ENCODE data around the gene MDFI. TPM values are rescaled to one million over a fixed set of nuclear protein-coding genes. Genes with fewer than 3 reads are reported as not detected.

Gene MDFI
- total RNA-seq, 1 experiment from 2014 or later, result 96.4 TPM

- Histone ChIP-seq H3K36me3 (ENCODE audit: low read depth, low read length) (no peaks in the 10 kb centered on the region), H3K79me2 (ENCODE audit: low read length) (no peaks in the 10 kb centered on the region), H4K20me1 (ENCODE audit: low read length) (no peaks in the 10 kb centered on the region), H3K9ac (ENCODE audit: low read length) (no peak overlapping the region), H3K27me3 (ENCODE audit: low read length) (no peaks in the 10 kb centered on the region), H3K4me2 (ENCODE audit: low read length) (no peak overlapping the region), H3K27ac (ENCODE audit: low read length) (no peak overlapping the region), H3K9me2 (replicated peaks; ENCODE audit: low read length) (no peaks in the 10 kb centered on the region), H2AFZ (ENCODE audit: low read length) (no peak overlapping the region), H3K4me3 (ENCODE audit: low read length) (no peak overlapping the region), H3F3A (ENCODE audit: low read length, unreplicated experiment) (no peaks in the 10 kb centered on the region), H3K9me3 (ENCODE audit: low read length) (no peaks in the 10 kb centered on the region), H3K4me1 (ENCODE audit: insufficient read depth, low read length) (no peaks in the 10 kb centered on the region)
- no peak for DNase-seq
- ChIA-PET POLR2A (ENCODE audit: unreplicated experiment) (no interaction called here), CTCF (no interaction called here)
- no TSS peak for BruUV-seq (replicated peaks)
- ATAC-seq, result no peak
- no peak for TF ChIP-seq EZH2phosphoT487 (IDR thresholded peaks at IDR 0.05; ENCODE audit: borderline replicate concordance, low read length)
- TF ChIP-seq, protein P1, sequence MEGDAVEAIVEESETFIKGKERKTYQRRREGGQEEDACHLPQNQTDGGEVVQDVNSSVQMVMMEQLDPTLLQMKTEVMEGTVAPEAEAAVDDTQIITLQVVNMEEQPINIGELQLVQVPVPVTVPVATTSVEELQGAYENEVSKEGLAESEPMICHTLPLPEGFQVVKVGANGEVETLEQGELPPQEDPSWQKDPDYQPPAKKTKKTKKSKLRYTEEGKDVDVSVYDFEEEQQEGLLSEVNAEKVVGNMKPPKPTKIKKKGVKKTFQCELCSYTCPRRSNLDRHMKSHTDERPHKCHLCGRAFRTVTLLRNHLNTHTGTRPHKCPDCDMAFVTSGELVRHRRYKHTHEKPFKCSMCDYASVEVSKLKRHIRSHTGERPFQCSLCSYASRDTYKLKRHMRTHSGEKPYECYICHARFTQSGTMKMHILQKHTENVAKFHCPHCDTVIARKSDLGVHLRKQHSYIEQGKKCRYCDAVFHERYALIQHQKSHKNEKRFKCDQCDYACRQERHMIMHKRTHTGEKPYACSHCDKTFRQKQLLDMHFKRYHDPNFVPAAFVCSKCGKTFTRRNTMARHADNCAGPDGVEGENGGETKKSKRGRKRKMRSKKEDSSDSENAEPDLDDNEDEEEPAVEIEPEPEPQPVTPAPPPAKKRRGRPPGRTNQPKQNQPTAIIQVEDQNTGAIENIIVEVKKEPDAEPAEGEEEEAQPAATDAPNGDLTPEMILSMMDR (conservative IDR thresholded peaks at IDR 0.05; ENCODE audit: low read depth, low read length), result no peak
- intact Hi-C loops (cut with micrococcal nuclease), result no loop called here
Measured at GRCh38 chr6:41621367-41621766, 16.9 kb upstream of the MDFI start.

DNA sequence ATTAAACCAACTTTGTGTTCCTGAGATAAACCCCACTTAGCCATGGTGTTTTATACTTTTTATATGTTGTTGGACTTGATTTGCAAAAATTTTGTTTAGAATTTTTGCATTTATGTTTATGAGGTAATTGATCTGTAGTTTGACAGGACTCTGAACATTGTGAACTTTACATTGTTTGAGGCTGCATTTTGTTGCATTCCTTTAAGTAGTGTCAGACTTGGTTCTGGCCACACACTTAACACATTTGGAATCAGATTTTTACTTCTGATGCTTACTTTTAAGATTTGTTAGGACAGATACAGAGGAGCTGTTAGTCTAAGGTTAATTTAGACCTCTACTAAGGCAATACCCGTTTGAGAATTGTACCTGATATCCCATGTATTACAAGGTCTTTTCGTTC lies 16.5 kb upstream of the MDFI start:
- H3K27ac ChIP-seq (ENCODE audit: low read length), result no peak overlapping the region
- no peak for ATAC-seq
- ChIA-PET CTCF (no interaction called here), POLR2A (ENCODE audit: unreplicated experiment) (no interaction called here)
- H4K20me1 ChIP-seq (ENCODE audit: low read length), result no peaks in the 10 kb centered on the region
- no peaks in the 10 kb centered on the region for H3K4me1 ChIP-seq (ENCODE audit: insufficient read depth, low read length)
- DNase-seq, result no peak
- H3K9ac ChIP-seq (ENCODE audit: low read length), result no peak overlapping the region
- H3K79me2 ChIP-seq (ENCODE audit: low read length), result no peaks in the 10 kb centered on the region
- no peaks in the 10 kb centered on the region for H3K27me3 ChIP-seq (ENCODE audit: low read length)
- H2AFZ ChIP-seq (ENCODE audit: low read length), result no peak overlapping the region
- H3K9me3 ChIP-seq (ENCODE audit: low read length), result no peaks in the 10 kb centered on the region
- H3K36me3 ChIP-seq (ENCODE audit: low read depth, low read length), result no peaks in the 10 kb centered on the region
- no peaks in the 10 kb centered on the region for H3K9me2 ChIP-seq (replicated peaks; ENCODE audit: low read length)
- H3K4me2 ChIP-seq (ENCODE audit: low read length), result no peak overlapping the region
- no peak overlapping the region for H3K4me3 ChIP-seq (ENCODE audit: low read length)
- intact Hi-C loops (cut with micrococcal nuclease), result no loop called here
- no peaks in the 10 kb centered on the region for H3F3A ChIP-seq (ENCODE audit: low read length, unreplicated experiment)
- TF ChIP-seq, protein P1 (conservative IDR thresholded peaks at IDR 0.05; ENCODE audit: low read depth, low read length), result no peak
- TF ChIP-seq EZH2phosphoT487 (IDR thresholded peaks at IDR 0.05; ENCODE audit: borderline replicate concordance, low read length) (no peak), EZH2 (IDR thresholded peaks at IDR 0.05; ENCODE audit: low read length, unreplicated experiment) (no peak)
- no TSS peak for BruUV-seq (replicated peaks)

DNA sequence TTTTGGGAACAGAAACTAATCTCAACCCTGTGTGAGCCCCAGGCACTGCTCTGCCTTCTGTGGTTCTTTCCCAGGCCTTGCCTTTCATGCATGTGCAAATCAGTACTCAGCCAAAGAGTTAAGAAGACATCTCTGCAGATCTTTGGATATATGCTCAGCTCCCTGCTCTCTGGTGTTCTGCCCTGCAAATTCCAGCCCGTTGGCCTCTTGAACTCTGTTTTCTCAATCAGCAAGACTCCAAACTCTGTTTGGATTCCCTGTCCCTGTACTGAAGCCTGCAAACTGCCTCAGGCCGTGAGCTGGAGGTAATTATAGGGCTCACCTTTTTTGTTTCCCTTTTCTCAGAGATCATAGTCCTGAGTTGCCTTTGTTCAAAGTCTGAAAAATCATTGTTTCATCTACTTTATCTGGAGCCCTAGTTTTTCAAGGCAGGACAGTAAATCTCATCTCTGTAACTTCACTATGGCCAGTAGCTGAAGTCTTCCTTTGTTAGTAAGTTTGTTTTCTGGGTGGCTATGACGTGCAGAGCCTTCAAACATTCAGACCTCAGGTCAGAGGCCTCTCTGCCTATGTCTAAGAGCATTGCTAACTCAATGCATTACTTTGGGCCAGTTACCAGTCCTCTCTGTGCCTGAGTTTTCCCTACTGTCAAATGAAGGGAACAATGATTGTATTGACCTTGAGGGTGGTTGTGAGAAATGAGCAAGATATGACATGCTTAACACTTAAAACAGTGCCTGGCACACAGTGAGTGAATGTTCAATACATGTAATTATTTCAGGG lies 15.9 kb upstream of the MDFI start:
- no peak overlapping the region for H3K4me2 ChIP-seq (ENCODE audit: low read length)
- intact Hi-C loops (cut with micrococcal nuclease), result no loop called here
- H3K9me3 ChIP-seq (ENCODE audit: low read length), result no peaks in the 10 kb centered on the region
- no TSS peak for BruUV-seq (replicated peaks)
- TF ChIP-seq, protein P1 (conservative IDR thresholded peaks at IDR 0.05; ENCODE audit: low read depth, low read length), result no peak
- TF ChIP-seq EZH2 (IDR thresholded peaks at IDR 0.05; ENCODE audit: low read length, unreplicated experiment), result no peak
- TF ChIP-seq EZH2phosphoT487 (IDR thresholded peaks at IDR 0.05; ENCODE audit: borderline replicate concordance, low read length), result no peak
- no peak for DNase-seq
- no peaks in the 10 kb centered on the region for H3F3A ChIP-seq (ENCODE audit: low read length, unreplicated experiment)
- no peaks in the 10 kb centered on the region for H3K4me1 ChIP-seq (ENCODE audit: insufficient read depth, low read length)
- no peaks in the 10 kb centered on the region for H3K36me3 ChIP-seq (ENCODE audit: low read depth, low read length)
- ChIA-PET CTCF (no interaction called here), POLR2A (ENCODE audit: unreplicated experiment) (no interaction called here)
- no peaks in the 10 kb centered on the region for H3K27me3 ChIP-seq (ENCODE audit: low read length)
- H2AFZ ChIP-seq (ENCODE audit: low read length), result no peak overlapping the region
- H3K9ac ChIP-seq (ENCODE audit: low read length), result no peak overlapping the region
- H3K79me2 ChIP-seq (ENCODE audit: low read length), result no peaks in the 10 kb centered on the region
- no peak for ATAC-seq
- no peak overlapping the region for H3K27ac ChIP-seq (ENCODE audit: low read length)
- no peaks in the 10 kb centered on the region for H3K9me2 ChIP-seq (replicated peaks; ENCODE audit: low read length)
- no peaks in the 10 kb centered on the region for H4K20me1 ChIP-seq (ENCODE audit: low read length)
- no peak overlapping the region for H3K4me3 ChIP-seq (ENCODE audit: low read length)

All from PC-3 (cell line).